Measurements from ENCODE around the gene ZNF765. TPM values are rescaled to one million over a fixed set of nuclear protein-coding genes. Genes with fewer than 3 reads are reported as not detected.

ZNF765 gene
- total and polyA plus RNA-seq, 2 experiments from 2014 or later = 12.7 to 24.5 TPM

DNA sequence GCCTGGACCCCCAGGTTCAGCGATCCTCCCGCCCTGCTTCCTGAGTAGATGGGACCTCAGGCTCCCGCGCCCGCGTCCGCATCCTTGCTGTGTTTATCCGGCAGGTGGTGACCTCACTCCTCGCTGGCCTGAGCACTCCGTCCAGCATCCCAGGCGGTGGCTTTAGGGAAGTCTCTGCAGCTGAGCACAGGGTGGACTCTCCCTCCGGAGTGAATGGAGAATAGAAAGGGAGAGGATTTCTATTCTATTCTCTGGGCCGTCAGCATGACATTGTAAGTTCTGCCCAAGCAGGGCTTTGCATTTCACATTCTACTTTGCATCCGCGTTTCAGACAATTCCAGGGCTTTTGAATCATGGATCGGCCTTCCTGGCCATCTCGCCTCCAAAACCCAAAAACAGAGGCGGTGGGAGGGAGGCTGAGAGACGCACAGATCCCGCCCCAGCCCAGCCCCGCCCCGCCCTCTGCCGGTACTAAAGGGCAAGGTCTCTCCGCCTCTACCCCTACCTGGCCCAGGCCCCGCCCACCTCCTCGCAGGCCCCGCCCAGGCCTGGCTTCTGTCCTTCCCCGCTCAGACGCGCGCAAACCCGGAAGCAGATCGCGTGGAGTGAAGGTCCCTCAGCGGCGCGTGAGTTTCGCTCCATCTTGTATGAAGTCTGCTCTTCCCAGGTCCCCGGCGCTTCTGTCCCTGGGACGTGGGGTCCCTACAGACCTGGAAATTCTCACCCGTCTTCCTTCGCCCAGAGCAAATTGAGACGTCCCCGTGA lies 29.6 kb upstream of the ZNF765 start, which contains the start of gene ZNF525:
Gene ZNF525 (plus strand): TSS at position 572 of the 765 bp plus-strand sequence. CDS start 6,577 bp downstream, outside the sequence.
- TF ChIP-seq EZH2 (IDR thresholded peaks at IDR 0.05; ENCODE audit: borderline replicate concordance) = no peak
- TF ChIP-seq, protein P1, sequence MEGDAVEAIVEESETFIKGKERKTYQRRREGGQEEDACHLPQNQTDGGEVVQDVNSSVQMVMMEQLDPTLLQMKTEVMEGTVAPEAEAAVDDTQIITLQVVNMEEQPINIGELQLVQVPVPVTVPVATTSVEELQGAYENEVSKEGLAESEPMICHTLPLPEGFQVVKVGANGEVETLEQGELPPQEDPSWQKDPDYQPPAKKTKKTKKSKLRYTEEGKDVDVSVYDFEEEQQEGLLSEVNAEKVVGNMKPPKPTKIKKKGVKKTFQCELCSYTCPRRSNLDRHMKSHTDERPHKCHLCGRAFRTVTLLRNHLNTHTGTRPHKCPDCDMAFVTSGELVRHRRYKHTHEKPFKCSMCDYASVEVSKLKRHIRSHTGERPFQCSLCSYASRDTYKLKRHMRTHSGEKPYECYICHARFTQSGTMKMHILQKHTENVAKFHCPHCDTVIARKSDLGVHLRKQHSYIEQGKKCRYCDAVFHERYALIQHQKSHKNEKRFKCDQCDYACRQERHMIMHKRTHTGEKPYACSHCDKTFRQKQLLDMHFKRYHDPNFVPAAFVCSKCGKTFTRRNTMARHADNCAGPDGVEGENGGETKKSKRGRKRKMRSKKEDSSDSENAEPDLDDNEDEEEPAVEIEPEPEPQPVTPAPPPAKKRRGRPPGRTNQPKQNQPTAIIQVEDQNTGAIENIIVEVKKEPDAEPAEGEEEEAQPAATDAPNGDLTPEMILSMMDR (IDR thresholded peaks at IDR 0.05; ENCODE audit: poor library complexity) = peak; percentile 24
- Histone ChIP-seq H3K27me3 (no peaks in the 10 kb centered on the region), H4K20me1 (ENCODE audit: insufficient read depth, poor library complexity, severe bottlenecking) (no peaks in the 10 kb centered on the region), H3K36me3 (replicated peaks; ENCODE audit: insufficient read depth, low read depth) (no peaks in the 10 kb centered on the region), H3K4me3 (peak within 1 kb of the TSS; percentile 73), H3K4me1 (ENCODE audit: insufficient read depth) (peaks cover 6% of the 10 kb centered on the region), H3K27ac (peak within 1 kb of the TSS; percentile 89), H2AFZ (peak within 1 kb of the TSS; percentile 99), H3K9me3 (ENCODE audit: low read depth) (no peaks in the 10 kb centered on the region), H3K79me2 (peaks cover 18% of the 10 kb centered on the region), H3K4me2 (peak within 1 kb of the TSS; percentile 79), H3K9me2 (replicated peaks; ENCODE audit: insufficient read depth) (no peaks in the 10 kb centered on the region)
- peak; percentile 96 for DNase-seq (ENCODE audit: low spot score)
- WGBS (ENCODE audit: low lambda C conversion rate, missing lambda C conversion rate) = 1% methylated on average over 43 of the region's 45 CpGs

DNA sequence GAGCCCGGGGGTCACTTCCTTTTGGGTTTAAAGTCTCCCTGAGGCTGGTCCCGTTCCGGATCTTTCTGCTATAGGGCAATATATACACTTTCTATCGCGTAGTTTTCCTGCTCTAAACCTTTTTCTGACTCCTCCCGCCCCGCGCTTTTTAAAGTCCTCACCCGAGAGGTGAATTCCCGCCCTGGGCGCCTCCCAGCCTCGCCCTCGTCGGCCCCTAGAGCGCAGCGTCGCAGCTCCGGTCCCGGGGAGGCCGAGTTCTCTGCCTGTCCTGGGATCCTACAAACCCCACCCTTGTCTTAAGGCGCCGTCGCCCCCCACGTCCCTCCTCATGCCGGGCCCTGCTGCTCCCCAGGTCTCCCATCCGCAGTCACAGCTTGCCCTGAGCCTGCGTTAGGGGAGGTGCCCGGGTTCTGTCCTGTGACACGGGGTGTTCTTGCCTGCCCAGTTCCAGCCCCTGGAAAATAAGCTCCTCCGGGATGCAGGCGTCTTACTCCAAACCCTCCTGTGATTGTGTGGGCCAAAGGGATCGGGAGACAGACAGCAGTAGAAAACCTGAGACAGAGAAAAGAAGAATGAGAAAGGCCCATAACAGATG lies 29.0 kb upstream of the ZNF765 start:
- H3K9me2 ChIP-seq (replicated peaks; ENCODE audit: insufficient read depth) = no peaks in the 10 kb centered on the region
- H4K20me1 ChIP-seq (ENCODE audit: insufficient read depth, poor library complexity, severe bottlenecking) = no peaks in the 10 kb centered on the region
- H3K27me3 ChIP-seq = no peaks in the 10 kb centered on the region
- H3K4me1 ChIP-seq (ENCODE audit: insufficient read depth) = peaks cover 6% of the 10 kb centered on the region
- 0% methylated on average over 21 of the region's 32 CpGs for WGBS (ENCODE audit: low lambda C conversion rate, missing lambda C conversion rate)
- no peaks in the 10 kb centered on the region for H3K36me3 ChIP-seq (replicated peaks; ENCODE audit: insufficient read depth, low read depth)
- H3K4me3 ChIP-seq = peak overlapping the region; percentile 73
- DNase-seq (ENCODE audit: low spot score) = peak; percentile 65
- peaks cover 18% of the 10 kb centered on the region for H3K79me2 ChIP-seq
- no peaks in the 10 kb centered on the region for H3K9me3 ChIP-seq (ENCODE audit: low read depth)
- TF ChIP-seq, protein P1 (IDR thresholded peaks at IDR 0.05; ENCODE audit: poor library complexity) = no peak
- no peak for TF ChIP-seq EZH2 (IDR thresholded peaks at IDR 0.05; ENCODE audit: borderline replicate concordance)
- no peak for TF ChIP-seq EZH2phosphoT487 (IDR thresholded peaks at IDR 0.05; ENCODE audit: low read depth, severe bottlenecking, unreplicated experiment)
- peak overlapping the region; percentile 89 for H3K27ac ChIP-seq
- H3K4me2 ChIP-seq = peak overlapping the region; percentile 79
- peak overlapping the region; percentile 99 for H2AFZ ChIP-seq

- H3K79me2 ChIP-seq = peaks cover 18% of the 10 kb centered on the region
- H3K9me2 ChIP-seq (replicated peaks; ENCODE audit: insufficient read depth) = no peaks in the 10 kb centered on the region
- H4K20me1 ChIP-seq (ENCODE audit: insufficient read depth, poor library complexity, severe bottlenecking) = no peaks in the 10 kb centered on the region
- H3K27me3 ChIP-seq = no peaks in the 10 kb centered on the region
- no peak for DNase-seq (ENCODE audit: low spot score)
- TF ChIP-seq EZH2 (IDR thresholded peaks at IDR 0.05; ENCODE audit: borderline replicate concordance) (no peak), EZH2phosphoT487 (IDR thresholded peaks at IDR 0.05; ENCODE audit: low read depth, severe bottlenecking, unreplicated experiment) (no peak)
- TF ChIP-seq, protein P1 (IDR thresholded peaks at IDR 0.05; ENCODE audit: poor library complexity) = no peak
- H3K36me3 ChIP-seq (replicated peaks; ENCODE audit: insufficient read depth, low read depth) = no peaks in the 10 kb centered on the region
- H3K4me3 ChIP-seq = no peak overlapping the region
- H3K9me3 ChIP-seq (ENCODE audit: low read depth) = no peaks in the 10 kb centered on the region
- no peak overlapping the region for H3K4me2 ChIP-seq
- no peak overlapping the region for H2AFZ ChIP-seq
- H3K4me1 ChIP-seq (ENCODE audit: insufficient read depth) = no peaks in the 10 kb centered on the region
- H3K27ac ChIP-seq = no peak overlapping the region
- whole genome bisulfite sequencing (ENCODE audit: low lambda C conversion rate, missing lambda C conversion rate) = 80% methylated on average over 4 of the region's 4 CpGs
These were observed 22.8 kb upstream of the ZNF765 start for GRCh38 chr19:53372196-53372595.
